GM06990 (cell line): ENCODE results near the gene ANO10.

ENCODE experiments used
- DNase-seq: peaks from one replicate; pipeline ENCODE4 v3.0.0-alpha.2; 2011; ENCODE audit not compliant: insufficient read length; ENCODE audit errors: extremely low read depth
- H3K27me3 ChIP-seq: replicated peaks from 2 replicates; pipeline ENCODE4 v1.6.0; 2011; ENCODE audit warnings: low read length; ENCODE audit not compliant: control insufficient read depth, insufficient read depth
- H3K36me3 ChIP-seq: 2 replicates; pipeline ENCODE4 v1.5.1; 2011; ENCODE audit warnings: low read length; ENCODE audit not compliant: control insufficient read depth, insufficient read depth
- H3K4me3 ChIP-seq: replicated peaks from 2 replicates; pipeline ENCODE4 v1.5.1; 2011; ENCODE audit warnings: low read depth, mild to moderate bottlenecking, control low read depth, low read length
- CTCF ChIP-seq: IDR thresholded peaks from 2 replicates; pipeline ENCODE4 v1.5.1; 2011; ENCODE audit warnings: low read length, control low read depth, mild to moderate bottlenecking, inconsistent platforms; ENCODE audit not compliant: insufficient read depth, poor library complexity, severe bottlenecking

The ANO10 gene

DNA sequence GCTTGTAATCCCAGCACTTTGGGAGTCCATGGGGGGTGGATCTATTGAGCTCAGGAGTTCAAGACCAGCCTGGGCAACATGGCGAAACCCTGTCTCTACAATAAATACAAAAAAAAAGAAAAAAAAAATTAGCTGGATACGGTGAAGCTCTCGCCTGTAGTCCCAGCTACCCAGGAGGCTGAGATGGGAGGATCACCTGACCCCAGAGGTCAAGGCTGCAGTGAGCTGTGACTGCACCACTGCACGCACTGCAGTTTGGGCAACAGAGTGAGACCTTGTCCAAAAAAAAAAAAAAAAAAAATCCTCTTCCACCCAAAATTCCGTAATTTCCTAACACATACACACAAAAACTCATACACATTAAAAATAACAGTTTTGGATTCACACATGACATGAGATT, 2.2 kb downstream of the ANO10 start:
- no peak for TF ChIP-seq CTCF
- H3K36me3 ChIP-seq: no peaks in the 10 kb centered on the region
- H3K27me3 ChIP-seq: no peaks in the 10 kb centered on the region
- no peak overlapping the region for H3K4me3 ChIP-seq
- no peak for DNase-seq

- H3K36me3 ChIP-seq: no peaks in the 10 kb centered on the region
- H3K27me3 ChIP-seq: no peaks in the 10 kb centered on the region
- DNase-seq: no peak
- H3K4me3 ChIP-seq: no peak overlapping the region
- TF ChIP-seq CTCF: no peak
These were observed 3.7 kb downstream of the ANO10 start for GRCh38 chr3:43618142-43618541.

DNA sequence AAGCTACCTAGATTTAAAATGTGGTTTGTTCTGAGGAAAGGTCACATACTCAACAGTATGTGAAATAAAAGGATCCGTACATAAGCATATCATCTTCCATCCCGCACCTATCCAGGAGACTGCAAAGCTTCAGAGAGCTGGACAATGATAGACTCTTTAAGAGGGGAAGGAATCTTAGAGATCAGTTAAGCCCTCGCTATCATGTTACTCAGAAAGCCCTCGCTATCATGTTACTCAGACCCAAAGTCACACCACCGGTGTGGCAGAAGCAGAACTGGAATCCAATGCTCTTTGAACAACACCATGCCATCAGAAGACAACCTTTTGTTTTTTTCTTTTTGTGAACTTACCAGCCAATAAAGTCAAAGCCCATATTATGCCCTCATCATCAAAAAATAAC, 5.8 kb downstream of the ANO10 start:
- Histone ChIP-seq H3K4me3 (no peak overlapping the region), H3K36me3 (no peaks in the 10 kb centered on the region), H3K27me3 (no peaks in the 10 kb centered on the region)
- no peak for DNase-seq
- no peak for TF ChIP-seq CTCF

- TF ChIP-seq CTCF: no peak
- no peaks in the 10 kb centered on the region for H3K36me3 ChIP-seq
- no peak for DNase-seq
- no peaks in the 10 kb centered on the region for H3K27me3 ChIP-seq
- no peak overlapping the region for H3K4me3 ChIP-seq
These were observed 6.7 kb downstream of the ANO10 start for GRCh38 chr3:43615133-43615532.

DNA sequence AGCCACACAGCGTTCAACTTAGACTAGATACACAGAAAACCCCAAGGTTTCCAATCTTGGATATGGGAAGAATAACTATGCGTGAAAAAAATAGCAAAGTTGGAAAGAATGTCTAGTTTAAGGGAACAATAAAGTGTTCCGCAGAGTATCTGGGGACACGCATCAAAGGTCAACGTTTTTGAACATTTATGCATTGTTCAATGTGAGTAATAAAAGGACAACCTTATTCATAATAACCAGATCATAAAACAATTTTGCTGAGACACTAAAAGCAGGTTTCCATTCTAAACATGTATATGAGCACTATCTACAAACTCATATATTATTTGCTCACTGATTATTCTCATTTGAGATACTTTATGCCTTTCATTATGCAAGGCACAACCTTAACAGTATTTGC, 7.8 kb downstream of the ANO10 start:
- Histone ChIP-seq H3K36me3 (no peaks in the 10 kb centered on the region), H3K4me3 (no peak overlapping the region), H3K27me3 (no peaks in the 10 kb centered on the region)
- DNase-seq: no peak
- no peak for TF ChIP-seq CTCF

DNA sequence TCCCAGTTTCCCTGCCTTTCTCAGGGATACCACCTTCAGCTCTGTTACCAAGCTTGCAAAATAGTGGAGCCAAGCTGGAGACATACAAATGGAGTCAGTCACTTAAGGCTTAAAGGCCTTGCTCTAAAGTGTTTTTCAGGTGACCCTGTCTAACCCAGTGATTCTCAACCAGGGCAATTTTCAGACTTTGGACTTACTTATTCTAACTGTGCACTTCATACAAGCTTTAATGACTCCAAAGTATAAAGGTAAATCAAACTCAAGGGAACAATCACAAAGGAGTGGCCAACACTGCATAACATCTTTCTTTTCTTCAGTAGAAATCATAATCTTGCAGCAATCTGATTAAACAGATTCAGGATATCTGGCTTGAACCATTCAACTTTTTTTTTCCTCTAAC, 9.4 kb downstream of the ANO10 start:
- Histone ChIP-seq H3K36me3 (no peaks in the 10 kb centered on the region), H3K27me3 (no peaks in the 10 kb centered on the region), H3K4me3 (no peak overlapping the region)
- DNase-seq: no peak
- TF ChIP-seq CTCF: no peak
